IPS DF 6.9 (cell line): ENCODE results near the gene OPN1MW2.
"Not testable (repeated sequence)": the region's sequence is repeated elsewhere in the genome, so short reads cannot be mapped to it uniquely, and the experiment has no call there.

ENCODE experiments used
- DNase-seq: peaks from one replicate; pipeline ENCODE4 v3.0.0-alpha.2; 2013; ENCODE audit warnings: low read depth, low spot score
- H3K27ac ChIP-seq: one replicate; pipeline ENCODE4 v1.5.1; 2013; ENCODE audit warnings: low read length, control low read depth
- H3K27me3 ChIP-seq: 2 replicates; pipeline ENCODE4 v1.6.1; 2013; ENCODE audit warnings: mild to moderate bottlenecking, low read length; ENCODE audit not compliant: control insufficient read depth, insufficient read depth
- H3K36me3 ChIP-seq: 2 replicates; pipeline ENCODE4 v1.6.1; 2013; ENCODE audit warnings: low read length; ENCODE audit not compliant: control insufficient read depth, insufficient read depth
- H3K4me1 ChIP-seq: 2 replicates; pipeline ENCODE4 v1.6.1; 2013; ENCODE audit warnings: low read length; ENCODE audit not compliant: control insufficient read depth, insufficient read depth
- H3K4me3 ChIP-seq: 2 replicates; pipeline ENCODE4 v1.5.1; 2013; ENCODE audit warnings: mild to moderate bottlenecking, low read length
- H3K9me3 ChIP-seq: 2 replicates; pipeline ENCODE4 v1.6.1; 2013; ENCODE audit warnings: low read length, inconsistent platforms; ENCODE audit not compliant: control insufficient read depth, insufficient read depth
- WGBS: extraction: QIAGEN DNeasy Blood & Tissue Kit; methylation state at CpG from one replicate; pipeline ENCODE4 v1.1.7; 2013; ENCODE audit warnings: mixed read lengths, missing lambda C conversion rate; ENCODE audit not compliant: insufficient read length, insufficient coverage; 5-methylcytosine and 5-hydroxymethylcytosine counted together

Gene OPN1MW2

DNA sequence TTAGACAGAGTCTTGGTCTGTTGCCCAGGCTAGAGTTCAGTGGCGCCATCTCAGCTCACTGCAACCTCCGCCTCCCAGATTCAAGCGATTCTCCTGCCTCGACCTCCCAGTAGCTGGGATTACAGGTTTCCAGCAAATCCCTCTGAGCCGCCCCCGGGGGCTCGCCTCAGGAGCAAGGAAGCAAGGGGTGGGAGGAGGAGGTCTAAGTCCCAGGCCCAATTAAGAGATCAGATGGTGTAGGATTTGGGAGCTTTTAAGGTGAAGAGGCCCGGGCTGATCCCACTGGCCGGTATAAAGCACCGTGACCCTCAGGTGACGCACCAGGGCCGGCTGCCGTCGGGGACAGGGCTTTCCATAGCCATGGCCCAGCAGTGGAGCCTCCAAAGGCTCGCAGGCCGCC, at the start of gene OPN1MW2:
TSS of gene OPN1MW2 (plus strand) at position 301 of the 400 bp plus-strand sequence. CDS start at position 361, 60 bp downstream.
- H3K36me3 ChIP-seq, H3K4me1 ChIP-seq, DNase-seq, H3K9me3 ChIP-seq, H3K27me3 ChIP-seq, H3K4me3 ChIP-seq, H3K27ac ChIP-seq: not testable (repeated sequence)
- WGBS, result no CpG with 5 or more reads among the region's 16 CpGs

DNA sequence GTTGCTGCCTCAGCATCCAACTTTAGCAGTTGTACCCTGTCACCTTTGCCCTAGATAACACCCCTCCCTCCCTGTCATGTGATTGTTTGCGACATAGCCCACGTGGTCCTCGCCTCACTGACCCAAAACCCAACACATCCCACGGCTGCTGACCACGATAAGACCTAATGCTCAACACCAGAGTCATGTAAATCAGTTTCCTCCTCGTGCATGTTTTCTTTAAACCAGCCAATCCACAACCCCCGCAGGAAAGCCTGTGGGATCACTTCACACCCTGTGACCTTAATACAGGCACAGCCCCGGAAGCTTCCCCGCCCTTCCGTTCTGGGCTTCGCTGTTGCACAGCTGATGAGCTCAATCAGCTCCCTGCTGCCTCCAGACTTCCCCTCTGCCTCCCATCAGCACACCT, 47.0 kb upstream of the OPN1MW2 start:
- not testable (repeated sequence) for H3K36me3 ChIP-seq, H3K4me1 ChIP-seq, H3K4me3 ChIP-seq, DNase-seq, H3K27ac ChIP-seq, H3K9me3 ChIP-seq, H3K27me3 ChIP-seq
- no CpG with 5 or more reads among the region's 11 CpGs for WGBS

DNA sequence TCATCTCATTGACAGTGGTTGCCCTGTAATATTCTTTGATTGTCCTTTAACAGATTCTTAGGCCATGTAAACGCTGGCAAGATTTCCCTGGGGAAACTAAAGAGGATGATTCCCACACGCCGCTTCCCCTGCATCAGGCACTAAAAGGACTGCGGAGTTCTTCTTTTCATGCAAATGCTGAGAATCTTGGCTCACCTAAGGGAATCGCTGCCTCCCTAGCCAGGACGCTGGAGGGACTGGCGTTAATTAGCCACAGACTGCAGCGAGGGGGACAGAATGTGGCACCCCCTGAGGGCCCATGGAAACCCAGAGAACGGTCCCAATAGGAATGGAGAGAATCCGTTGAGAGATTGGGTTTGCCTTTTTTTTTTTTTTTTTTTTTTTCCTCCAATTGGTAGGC, 45.2 kb upstream of the OPN1MW2 start:
- H3K36me3 ChIP-seq, H3K27ac ChIP-seq, DNase-seq, H3K27me3 ChIP-seq, H3K9me3 ChIP-seq, H3K4me3 ChIP-seq, H3K4me1 ChIP-seq: not testable (repeated sequence)
- no CpG with 5 or more reads among the region's 10 CpGs for WGBS

DNA sequence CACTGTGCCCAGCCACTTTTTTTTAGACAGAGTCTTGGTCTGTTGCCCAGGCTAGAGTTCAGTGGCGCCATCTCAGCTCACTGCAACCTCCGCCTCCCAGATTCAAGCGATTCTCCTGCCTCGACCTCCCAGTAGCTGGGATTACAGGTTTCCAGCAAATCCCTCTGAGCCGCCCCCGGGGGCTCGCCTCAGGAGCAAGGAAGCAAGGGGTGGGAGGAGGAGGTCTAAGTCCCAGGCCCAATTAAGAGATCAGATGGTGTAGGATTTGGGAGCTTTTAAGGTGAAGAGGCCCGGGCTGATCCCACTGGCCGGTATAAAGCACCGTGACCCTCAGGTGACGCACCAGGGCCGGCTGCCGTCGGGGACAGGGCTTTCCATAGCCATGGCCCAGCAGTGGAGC, 37.3 kb upstream of the OPN1MW2 start, which contains the start of gene OPN1MW:
TSS of gene OPN1MW (plus strand) at position 301 of the 400 bp plus-strand sequence. CDS start at position 383, 82 bp downstream.
- not testable (repeated sequence) for H3K4me1 ChIP-seq, DNase-seq, H3K27ac ChIP-seq, H3K36me3 ChIP-seq, H3K4me3 ChIP-seq, H3K9me3 ChIP-seq, H3K27me3 ChIP-seq
- WGBS, result no CpG with 5 or more reads among the region's 14 CpGs

DNA sequence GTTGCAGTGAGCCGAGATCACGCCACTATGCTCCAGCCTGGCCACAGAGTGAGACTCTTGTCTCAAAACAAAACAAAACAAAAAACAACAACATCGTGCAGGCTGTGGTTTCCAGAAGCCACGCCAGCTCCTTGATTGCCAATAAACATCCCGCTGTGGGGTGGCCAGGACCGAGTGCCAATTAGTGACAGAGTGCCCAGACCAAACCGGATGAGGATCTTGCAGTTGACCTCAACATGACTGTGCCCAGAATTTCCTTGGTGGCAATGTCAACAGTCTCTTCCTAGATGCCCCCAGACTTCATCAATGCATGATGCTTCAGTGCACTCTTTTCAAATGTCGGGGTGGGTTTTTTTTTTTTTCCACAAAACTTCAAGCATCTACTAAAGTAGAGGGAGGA, 35.8 kb upstream of the OPN1MW2 start:
- not testable (repeated sequence) for H3K4me1 ChIP-seq, H3K36me3 ChIP-seq, H3K27ac ChIP-seq, H3K4me3 ChIP-seq, H3K9me3 ChIP-seq, DNase-seq, H3K27me3 ChIP-seq
- WGBS, result no CpG with 5 or more reads among the region's 8 CpGs

DNA sequence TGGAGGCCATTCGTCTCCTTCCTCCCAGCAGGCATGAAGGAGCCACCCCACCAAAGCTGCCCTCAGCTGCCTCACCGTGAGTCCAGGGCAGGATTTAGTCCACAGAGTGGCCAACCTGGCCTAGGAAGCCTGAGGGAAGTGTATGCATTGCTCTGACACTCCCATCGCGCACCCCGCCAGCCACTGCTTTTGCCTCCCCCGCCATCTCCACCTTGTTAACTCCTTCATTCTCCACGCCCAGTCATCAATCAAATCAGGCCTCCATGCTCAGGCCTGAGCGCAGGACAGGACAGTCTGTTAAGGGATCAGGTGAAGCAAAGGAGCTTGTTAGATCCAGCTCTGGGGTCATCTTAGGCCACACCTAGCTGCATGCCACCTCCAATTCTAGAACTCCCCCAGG, 26.7 kb upstream of the OPN1MW2 start:
- H3K4me1 ChIP-seq, H3K4me3 ChIP-seq, H3K27me3 ChIP-seq, H3K27ac ChIP-seq, H3K36me3 ChIP-seq, DNase-seq, H3K9me3 ChIP-seq: not testable (repeated sequence)
- WGBS, result no CpG with 5 or more reads among the region's 8 CpGs

DNA sequence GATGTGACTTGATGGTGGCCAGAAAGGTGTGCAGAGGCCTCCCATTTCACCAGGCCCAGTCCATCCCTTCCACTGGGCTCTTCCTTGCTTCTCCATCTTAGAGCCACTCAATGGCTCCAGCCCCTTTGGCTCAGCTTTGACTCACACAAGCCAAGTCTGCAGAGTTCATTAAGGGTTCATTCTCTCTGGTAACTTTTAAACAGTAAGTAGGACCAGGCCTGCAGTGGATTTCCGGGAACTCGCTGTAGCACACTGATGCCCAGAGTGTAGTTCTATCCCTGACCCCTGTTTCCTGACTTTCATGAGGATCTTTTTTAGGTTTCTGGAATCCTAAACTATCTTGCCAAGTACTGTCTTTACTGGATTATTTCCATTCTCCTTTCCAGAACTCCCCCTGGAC, 25.2 kb upstream of the OPN1MW2 start:
- H3K9me3 ChIP-seq, H3K27ac ChIP-seq, H3K27me3 ChIP-seq, H3K4me3 ChIP-seq, H3K4me1 ChIP-seq, H3K36me3 ChIP-seq, DNase-seq: not testable (repeated sequence)
- WGBS, result no CpG with 5 or more reads among the region's 2 CpGs

DNA sequence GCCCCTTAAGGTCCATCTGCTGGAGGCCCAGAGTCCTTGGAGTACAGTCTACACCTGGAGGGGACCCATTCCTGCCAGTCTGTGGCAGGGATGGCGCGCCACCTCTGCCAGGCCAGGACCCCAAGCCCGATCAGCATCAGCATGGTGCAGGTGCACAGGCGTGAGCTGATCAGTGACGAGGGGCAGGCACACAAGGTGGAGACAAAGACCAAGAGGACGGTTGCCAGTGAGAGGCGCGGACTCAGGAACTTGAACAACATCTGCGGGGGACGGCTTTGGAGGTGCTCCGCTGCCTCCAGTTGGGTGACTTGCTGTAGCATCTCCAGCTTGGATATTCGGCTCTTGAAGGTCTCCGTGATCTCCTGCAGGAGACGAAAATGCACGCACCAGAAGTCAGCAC, 23.1 kb upstream of the OPN1MW2 start:
- not testable (repeated sequence) for H3K27ac ChIP-seq, H3K4me3 ChIP-seq, H3K27me3 ChIP-seq, H3K9me3 ChIP-seq, H3K36me3 ChIP-seq, H3K4me1 ChIP-seq, DNase-seq
- no CpG with 5 or more reads among the region's 15 CpGs for WGBS

DNA sequence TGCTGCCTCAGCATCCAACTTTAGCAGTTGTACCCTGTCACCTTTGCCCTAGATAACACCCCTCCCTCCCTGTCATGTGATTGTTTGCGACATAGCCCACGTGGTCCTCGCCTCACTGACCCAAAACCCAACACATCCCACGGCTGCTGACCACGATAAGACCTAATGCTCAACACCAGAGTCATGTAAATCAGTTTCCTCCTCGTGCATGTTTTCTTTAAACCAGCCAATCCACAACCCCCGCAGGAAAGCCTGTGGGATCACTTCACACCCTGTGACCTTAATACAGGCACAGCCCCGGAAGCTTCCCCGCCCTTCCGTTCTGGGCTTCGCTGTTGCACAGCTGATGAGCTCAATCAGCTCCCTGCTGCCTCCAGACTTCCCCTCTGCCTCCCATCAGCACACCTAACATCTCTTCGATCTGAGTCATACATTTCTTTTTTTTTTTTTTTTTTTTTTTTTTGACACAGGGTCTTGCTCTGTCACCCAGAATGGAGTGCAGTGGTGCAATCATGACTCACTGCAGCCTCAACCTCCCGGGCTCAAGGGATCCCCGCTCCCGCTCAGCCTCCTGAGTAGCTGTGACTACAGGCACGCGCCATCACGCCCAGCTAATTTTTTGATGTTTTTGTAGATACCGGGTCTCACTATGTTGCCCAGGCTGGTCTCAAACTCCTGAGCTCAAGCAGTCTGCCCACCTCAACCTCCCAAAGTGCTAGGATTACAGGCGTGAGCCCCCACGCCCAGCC, 9.7 kb upstream of the OPN1MW2 start:
- DNase-seq, H3K27ac ChIP-seq, H3K36me3 ChIP-seq, H3K9me3 ChIP-seq, H3K27me3 ChIP-seq, H3K4me3 ChIP-seq, H3K4me1 ChIP-seq: not testable (repeated sequence)
- no CpG with 5 or more reads among the region's 21 CpGs for WGBS

DNA sequence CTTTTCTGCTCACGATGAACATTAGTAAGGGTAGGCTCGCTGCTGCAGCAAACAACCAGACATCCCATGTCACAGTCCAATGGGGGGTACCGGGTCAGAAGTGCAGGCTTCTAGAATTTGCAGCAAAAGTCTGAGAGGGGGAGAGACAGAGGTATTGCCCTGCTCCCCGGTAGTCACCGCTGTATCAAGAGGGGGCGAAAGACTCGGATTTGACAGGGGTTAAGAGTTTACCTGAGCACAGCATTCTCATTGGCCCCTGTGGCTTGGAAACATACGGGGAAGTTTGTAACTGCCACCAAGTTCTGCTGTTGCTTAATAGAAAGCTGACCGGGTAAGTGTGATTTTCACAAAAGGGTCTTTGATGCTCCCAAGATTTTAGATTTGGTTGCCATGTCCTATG, 8.5 kb upstream of the OPN1MW2 start:
- H3K9me3 ChIP-seq, DNase-seq, H3K36me3 ChIP-seq, H3K4me1 ChIP-seq, H3K4me3 ChIP-seq, H3K27ac ChIP-seq, H3K27me3 ChIP-seq: not testable (repeated sequence)
- WGBS, result no CpG with 5 or more reads among the region's 9 CpGs

DNA sequence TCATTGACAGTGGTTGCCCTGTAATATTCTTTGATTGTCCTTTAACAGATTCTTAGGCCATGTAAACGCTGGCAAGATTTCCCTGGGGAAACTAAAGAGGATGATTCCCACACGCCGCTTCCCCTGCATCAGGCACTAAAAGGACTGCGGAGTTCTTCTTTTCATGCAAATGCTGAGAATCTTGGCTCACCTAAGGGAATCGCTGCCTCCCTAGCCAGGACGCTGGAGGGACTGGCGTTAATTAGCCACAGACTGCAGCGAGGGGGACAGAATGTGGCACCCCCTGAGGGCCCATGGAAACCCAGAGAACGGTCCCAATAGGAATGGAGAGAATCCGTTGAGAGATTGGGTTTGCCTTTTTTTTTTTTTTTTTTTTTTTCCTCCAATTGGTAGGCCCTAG, 8.1 kb upstream of the OPN1MW2 start:
- not testable (repeated sequence) for H3K4me1 ChIP-seq, H3K9me3 ChIP-seq, H3K4me3 ChIP-seq, H3K27me3 ChIP-seq, H3K36me3 ChIP-seq, DNase-seq, H3K27ac ChIP-seq
- no CpG with 5 or more reads among the region's 10 CpGs for WGBS
